ENCODE data around the gene EXOC8.
"Not testable (repeated sequence)": the region's sequence is repeated elsewhere in the genome, so short reads cannot be mapped to it uniquely, and the experiment has no call there.

EXOC8 gene

DNA sequence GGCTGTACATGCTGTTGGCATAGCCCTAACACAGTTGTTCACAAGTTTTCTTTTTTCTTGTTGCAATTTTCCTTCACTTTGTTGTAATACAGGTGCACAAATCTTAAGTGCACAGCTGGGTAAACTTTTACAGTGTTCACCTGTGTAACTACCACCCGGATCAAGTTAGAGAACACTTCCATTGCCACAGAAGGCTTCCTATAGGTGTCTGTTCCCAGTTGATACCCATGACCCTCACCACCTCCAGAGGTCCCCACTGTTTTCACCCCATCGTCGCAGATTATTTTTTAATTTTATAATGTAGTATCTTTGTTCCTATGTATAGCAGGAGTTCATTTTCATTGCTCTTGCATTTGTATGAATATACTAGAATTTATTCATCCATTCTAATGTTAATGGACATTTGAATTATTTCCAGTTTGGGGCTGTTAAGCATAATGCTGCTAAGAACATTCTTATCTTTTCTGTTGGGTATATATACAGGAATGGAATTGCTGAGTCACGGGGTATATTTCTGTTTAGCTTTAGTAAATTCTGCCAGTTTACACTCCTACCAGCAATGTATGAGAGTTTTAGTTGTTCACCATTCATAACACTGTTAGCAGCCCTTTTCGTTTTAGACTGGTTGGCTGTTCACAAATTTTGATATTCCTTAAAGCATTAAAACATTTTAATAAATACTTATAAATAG, 16.8 kb upstream of the EXOC8 start:
- H3K4me3 ChIP-seq (ENCODE audit: low read depth, low read length) = no peak overlapping the region
- TF ChIP-seq, protein P1, sequence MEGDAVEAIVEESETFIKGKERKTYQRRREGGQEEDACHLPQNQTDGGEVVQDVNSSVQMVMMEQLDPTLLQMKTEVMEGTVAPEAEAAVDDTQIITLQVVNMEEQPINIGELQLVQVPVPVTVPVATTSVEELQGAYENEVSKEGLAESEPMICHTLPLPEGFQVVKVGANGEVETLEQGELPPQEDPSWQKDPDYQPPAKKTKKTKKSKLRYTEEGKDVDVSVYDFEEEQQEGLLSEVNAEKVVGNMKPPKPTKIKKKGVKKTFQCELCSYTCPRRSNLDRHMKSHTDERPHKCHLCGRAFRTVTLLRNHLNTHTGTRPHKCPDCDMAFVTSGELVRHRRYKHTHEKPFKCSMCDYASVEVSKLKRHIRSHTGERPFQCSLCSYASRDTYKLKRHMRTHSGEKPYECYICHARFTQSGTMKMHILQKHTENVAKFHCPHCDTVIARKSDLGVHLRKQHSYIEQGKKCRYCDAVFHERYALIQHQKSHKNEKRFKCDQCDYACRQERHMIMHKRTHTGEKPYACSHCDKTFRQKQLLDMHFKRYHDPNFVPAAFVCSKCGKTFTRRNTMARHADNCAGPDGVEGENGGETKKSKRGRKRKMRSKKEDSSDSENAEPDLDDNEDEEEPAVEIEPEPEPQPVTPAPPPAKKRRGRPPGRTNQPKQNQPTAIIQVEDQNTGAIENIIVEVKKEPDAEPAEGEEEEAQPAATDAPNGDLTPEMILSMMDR (IDR thresholded peaks at IDR 0.05; ENCODE audit: low read depth, low read length, missing control alignments) = no peak
- DNase-seq (ENCODE audit: low read depth) = no peak

DNA sequence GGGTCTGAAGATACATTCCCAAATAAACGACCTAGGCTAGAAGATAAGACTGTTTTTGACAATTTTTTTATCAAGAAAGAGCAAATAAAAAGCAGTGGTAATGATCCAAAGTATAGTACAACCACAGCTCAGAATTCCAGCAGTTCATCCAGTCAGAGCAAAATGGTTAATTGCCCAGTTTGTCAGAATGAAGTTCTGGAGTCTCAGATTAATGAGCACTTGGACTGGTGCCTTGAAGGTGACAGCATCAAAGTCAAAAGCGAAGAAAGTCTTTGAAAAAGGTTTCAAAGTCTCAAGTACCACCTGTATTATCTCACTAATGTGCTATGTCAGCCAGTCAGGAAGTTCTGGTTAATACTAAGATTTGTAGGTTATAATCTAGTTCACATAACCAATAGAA, 15.4 kb upstream of the EXOC8 start:
- DNase-seq (ENCODE audit: low read depth) = no peak

DNA sequence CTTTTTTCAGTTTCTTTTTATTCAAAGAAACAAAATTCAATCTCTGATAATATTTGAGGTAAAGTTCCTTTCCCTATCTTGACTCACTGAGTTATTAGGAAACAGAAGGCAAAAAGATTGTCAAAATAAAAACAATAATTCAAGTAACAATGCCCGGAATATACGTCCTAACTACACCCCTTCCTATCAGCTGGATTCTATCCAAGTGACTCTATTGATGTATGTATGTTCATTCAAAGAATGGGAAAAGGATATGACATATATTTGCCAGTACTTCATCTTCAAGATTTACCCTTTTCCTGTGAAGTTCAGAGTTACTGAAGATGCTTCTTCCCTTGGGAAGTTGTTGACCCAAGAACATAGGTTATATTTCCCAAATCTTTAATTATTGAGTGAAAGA, 14.2 kb upstream of the EXOC8 start:
- no peak overlapping the region for H3K4me3 ChIP-seq (ENCODE audit: low read depth, low read length)
- TF ChIP-seq, protein P1 (IDR thresholded peaks at IDR 0.05; ENCODE audit: low read depth, low read length, missing control alignments) = no peak

More for the DNA sequence above, 15.4 kb upstream of the EXOC8 start:
- H3K4me3 ChIP-seq (ENCODE audit: low read depth, low read length) = no peak overlapping the region
- TF ChIP-seq, protein P1 (IDR thresholded peaks at IDR 0.05; ENCODE audit: low read depth, low read length, missing control alignments) = no peak

DNA sequence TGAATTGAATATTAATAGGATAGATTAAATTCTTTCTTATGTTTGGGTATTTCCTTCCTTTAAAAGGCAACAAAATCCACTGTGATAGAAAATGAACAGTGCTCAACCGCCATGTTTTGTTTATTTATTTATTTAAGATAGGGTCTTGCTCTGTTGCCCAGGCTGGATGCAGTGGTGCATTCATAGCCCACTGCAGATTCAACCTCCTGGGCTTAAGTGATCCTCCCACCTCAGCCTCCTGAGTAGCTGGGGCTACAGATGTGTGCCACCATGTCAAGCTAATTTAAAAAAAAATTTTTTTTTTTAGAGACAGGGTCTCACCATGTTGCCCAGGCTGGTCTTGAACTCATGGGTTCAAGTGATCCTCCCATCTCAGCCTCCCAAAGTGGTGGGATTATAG, 11.2 kb upstream of the EXOC8 start:
- not testable (repeated sequence) for H3K4me3 ChIP-seq (ENCODE audit: low read depth, low read length); DNase-seq (ENCODE audit: low read depth)

More for the DNA sequence above, 14.2 kb upstream of the EXOC8 start:
- no peak for DNase-seq (ENCODE audit: low read depth)

DNA sequence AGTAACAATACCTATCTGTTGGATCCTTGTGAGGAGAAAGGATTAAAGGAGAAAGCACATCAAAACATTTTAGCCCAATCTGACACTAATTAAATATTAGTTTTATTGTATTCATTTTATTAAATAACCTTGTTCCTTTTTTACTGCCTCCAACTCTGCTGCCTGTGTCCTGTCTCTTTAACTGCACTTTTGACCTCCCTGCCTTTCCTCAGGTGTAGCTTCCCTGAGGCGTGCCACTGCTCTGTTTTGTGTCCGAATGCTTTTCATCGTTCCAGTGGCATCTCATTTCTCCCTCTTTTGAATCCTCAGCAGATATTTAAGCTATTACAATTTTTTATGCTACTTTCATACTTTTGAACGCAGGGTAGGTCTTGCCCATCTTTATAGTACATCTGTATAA, 10.8 kb upstream of the EXOC8 start:
- no peak for DNase-seq (ENCODE audit: low read depth)
- H3K4me3 ChIP-seq (ENCODE audit: low read depth, low read length) = no peak overlapping the region
- TF ChIP-seq, protein P1 (IDR thresholded peaks at IDR 0.05; ENCODE audit: low read depth, low read length, missing control alignments) = no peak

DNA sequence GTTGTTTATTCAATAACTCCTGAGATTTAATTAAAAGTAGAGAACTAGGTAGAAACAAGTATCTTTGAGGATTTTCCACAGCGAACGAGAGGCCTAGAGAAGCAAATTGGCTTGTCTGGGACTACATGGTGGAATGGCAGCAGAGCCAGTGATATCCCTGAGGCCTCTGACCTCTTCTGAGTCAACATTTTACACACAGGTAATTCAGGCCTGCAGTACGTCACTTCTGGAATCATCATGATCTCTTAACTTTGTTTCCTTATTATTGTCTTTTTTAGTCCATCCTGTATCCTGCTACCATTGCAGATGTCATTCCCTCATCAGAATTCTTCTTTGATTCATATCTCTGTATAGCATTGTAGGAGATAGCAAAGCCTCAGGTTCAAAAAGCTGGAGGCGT, 10.3 kb upstream of the EXOC8 start:
- no peak for DNase-seq (ENCODE audit: low read depth)
- TF ChIP-seq, protein P1 (IDR thresholded peaks at IDR 0.05; ENCODE audit: low read depth, low read length, missing control alignments) = no peak
- H3K4me3 ChIP-seq (ENCODE audit: low read depth, low read length) = no peak overlapping the region

DNA sequence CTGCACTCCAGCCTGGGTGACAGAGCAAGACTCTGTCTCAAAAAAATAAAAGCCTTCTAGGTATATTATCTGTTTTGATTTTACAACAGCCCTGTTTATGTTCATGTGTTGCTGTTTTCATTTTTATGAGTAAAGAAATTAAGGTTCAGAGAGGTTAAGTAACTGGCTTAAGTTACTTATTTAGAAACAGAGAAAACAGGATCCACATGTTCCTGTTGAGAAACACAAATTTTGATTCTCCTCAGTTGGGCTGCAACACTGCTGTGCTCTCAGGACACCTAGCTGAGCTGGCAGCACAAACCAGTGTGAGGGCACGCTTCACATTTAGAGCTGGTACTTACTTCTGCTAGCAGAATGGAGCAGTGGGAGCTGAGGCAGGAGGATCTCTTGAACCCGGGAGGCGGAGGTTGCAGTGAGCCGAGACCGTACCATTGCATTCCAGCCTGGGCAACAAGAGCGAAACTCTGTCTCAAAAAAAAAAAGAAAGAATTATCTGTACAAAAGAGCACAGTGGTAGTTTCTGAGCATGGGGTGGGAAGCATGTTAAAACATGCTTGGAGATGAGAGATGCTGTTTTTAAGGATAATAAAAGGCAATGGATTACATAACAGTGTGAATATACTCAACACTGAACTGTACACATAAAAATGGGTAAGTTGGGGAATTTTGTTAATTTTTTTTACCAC, 2.8 kb upstream of the EXOC8 start:
- TF ChIP-seq, protein P1 (IDR thresholded peaks at IDR 0.05; ENCODE audit: low read depth, low read length, missing control alignments) = no peak
- DNase-seq (ENCODE audit: low read depth) = no peak
- H3K4me3 ChIP-seq (ENCODE audit: low read depth, low read length) = no peak overlapping the region

All from GM12864 (cell line).